Endodermal cell (in vitro differentiated cells): ENCODE results near the gene ADD1. TPM values are rescaled to one million over a fixed set of nuclear protein-coding genes. Genes with fewer than 3 reads are reported as not detected.

Experiments used
- DNase-seq: peaks from one replicate; pipeline ENCODE4 v3.0.0-alpha.2; 2017
- H3K27ac ChIP-seq: 2 replicates; pipeline ENCODE4 v1.5.1; 2013; ENCODE audit warnings: mild to moderate bottlenecking, low read depth, low read length, moderate library complexity
- H3K27me3 ChIP-seq: 2 replicates; pipeline ENCODE4 v1.6.1; 2013; ENCODE audit warnings: mild to moderate bottlenecking, low read length, moderate library complexity; ENCODE audit not compliant: insufficient read depth, control insufficient read depth, poor library complexity, severe bottlenecking
- H3K36me3 ChIP-seq: 2 replicates; pipeline ENCODE4 v1.7.0; 2013; ENCODE audit warnings: mild to moderate bottlenecking, low read length, moderate library complexity; ENCODE audit not compliant: control insufficient read depth, insufficient read depth
- H3K4me1 ChIP-seq: one replicate; pipeline ENCODE4 v1.7.0; 2013; ENCODE audit warnings: low read length; ENCODE audit not compliant: control insufficient read depth, insufficient read depth
- H3K4me3 ChIP-seq: 2 replicates; pipeline ENCODE4 v1.5.1; 2013; ENCODE audit warnings: mild to moderate bottlenecking, low read length, moderate library complexity
- H3K9ac ChIP-seq: 2 replicates; pipeline ENCODE4 v1.6.1; 2013; ENCODE audit warnings: mild to moderate bottlenecking, low read length, moderate library complexity; ENCODE audit not compliant: poor library complexity, severe bottlenecking; ENCODE audit errors: extremely low read depth
- H3K9me3 ChIP-seq: 2 replicates; pipeline ENCODE4 v1.6.1; 2013; ENCODE audit warnings: mild to moderate bottlenecking, low read length, moderate library complexity; ENCODE audit not compliant: control insufficient read depth
- H3K27ac Mint-ChIP-seq: 2 replicates; pipeline ENCODE4 v1.8.0; 2020; ENCODE audit warnings: mixed read lengths
- H3K27me3 Mint-ChIP-seq: 2 replicates; pipeline ENCODE4 v1.8.0; 2021; ENCODE audit warnings: mild to moderate bottlenecking, mixed read lengths; ENCODE audit not compliant: insufficient read depth
- H3K36me3 Mint-ChIP-seq: 2 replicates; pipeline ENCODE4 v1.8.0; 2020; ENCODE audit warnings: low read depth, mixed read lengths
- H3K4me1 Mint-ChIP-seq: 2 replicates; pipeline ENCODE4 v1.8.0; 2020; ENCODE audit warnings: mixed read lengths
- H3K4me3 Mint-ChIP-seq: 2 replicates; pipeline ENCODE4 v1.8.0; 2020; ENCODE audit warnings: mild to moderate bottlenecking, moderate library complexity, mixed read lengths
- H3K9me3 Mint-ChIP-seq: 2 replicates; pipeline ENCODE4 v1.8.0; 2020; ENCODE audit warnings: mild to moderate bottlenecking, mixed read lengths
- CTCF ChIP-seq: fragments of 200-600 bp; sonication (generic); conservative IDR thresholded peaks from 2 replicates; pipeline ENCODE4 v1.5.0; 2021; ENCODE audit warnings: antibody characterized with exemption, mild to moderate bottlenecking
- WGBS, 2 experiments: methylation state at CpG; one replicate each; pipeline versions ENCODE4 v1.1.5 to v1.1.7; 2013; ENCODE audit warnings: missing lambda C conversion rate in 2 of 2, mixed read lengths in 1 of 2; ENCODE audit not compliant: insufficient coverage in 1 of 2, insufficient read length in 1 of 2; 5-methylcytosine and 5-hydroxymethylcytosine counted together
- total RNA-seq, 2 donors: library from RNA; stranded (reverse); fragmentation: NEBNext Ultra II Directional in 1 of 2; extraction: Animal tissue kit (Norgen Biotek cat#: 25700) in 1 of 2; gene quantifications; 2 replicates in 1 of 2; 3 replicates in 1 of 2; pipeline ENCODE4 v1.2.1, GENCODE V29; 2021

Gene ADD1
- total RNA-seq, 2 donors from 2014 or later: 231 to 257 TPM

- peaks cover 8% of the 10 kb centered on the region for H3K4me1 Mint-ChIP-seq
These were observed 58.5 kb downstream of the ADD1 start for GRCh38 chr4:2902126-2902525.

GRCh38 chr4:2905544-2905943 lies 61.9 kb downstream of the ADD1 start:
- H3K9me3 Mint-ChIP-seq: no peaks in the 10 kb centered on the region
- H3K4me3 Mint-ChIP-seq: no peak overlapping the region
- Histone ChIP-seq H3K4me3 (no peak overlapping the region), H3K9ac (no peak overlapping the region), H3K36me3 (peaks cover 96% of the 10 kb centered on the region), H3K4me1 (peaks cover 5% of the 10 kb centered on the region), H3K27ac (no peak overlapping the region), H3K9me3 (no peaks in the 10 kb centered on the region), H3K27me3 (no peaks in the 10 kb centered on the region)
- H3K36me3 Mint-ChIP-seq: peaks cover 87% of the 10 kb centered on the region
- H3K4me1 Mint-ChIP-seq: peaks cover 8% of the 10 kb centered on the region
- no peaks in the 10 kb centered on the region for H3K27me3 Mint-ChIP-seq
- WGBS, 2 experiments: 93 to 97% methylated on average over 12 to 13 of the region's 13 CpGs
- no peak for TF ChIP-seq CTCF
- no peak overlapping the region for H3K27ac Mint-ChIP-seq
- no peak for DNase-seq

More at GRCh38 chr4:2902126-2902525, 58.5 kb downstream of the ADD1 start:
- DNase-seq: no peak
- no peak overlapping the region for H3K4me3 Mint-ChIP-seq
- H3K27me3 Mint-ChIP-seq: no peaks in the 10 kb centered on the region
- WGBS, 2 experiments: 91 to 99% methylated on average over 2 of the region's 2 CpGs
- peaks cover 81% of the 10 kb centered on the region for H3K36me3 Mint-ChIP-seq
- H3K9ac ChIP-seq: no peak overlapping the region
- H3K27ac ChIP-seq: no peak overlapping the region
- peaks cover 94% of the 10 kb centered on the region for H3K36me3 ChIP-seq
- no peaks in the 10 kb centered on the region for H3K9me3 ChIP-seq
- no peaks in the 10 kb centered on the region for H3K9me3 Mint-ChIP-seq
- no peak for TF ChIP-seq CTCF
- H3K4me1 ChIP-seq: peaks cover 5% of the 10 kb centered on the region
- no peak overlapping the region for H3K4me3 ChIP-seq
- no peak overlapping the region for H3K27ac Mint-ChIP-seq
- H3K27me3 ChIP-seq: no peaks in the 10 kb centered on the region

GRCh38 chr4:2906218-2906617 lies 62.6 kb downstream of the ADD1 start:
- Histone ChIP-seq H3K4me3 (no peak overlapping the region), H3K36me3 (peaks cover 96% of the 10 kb centered on the region), H3K27ac (no peak overlapping the region), H3K9ac (no peak overlapping the region), H3K27me3 (no peaks in the 10 kb centered on the region), H3K9me3 (no peaks in the 10 kb centered on the region), H3K4me1 (peaks cover 5% of the 10 kb centered on the region)
- TF ChIP-seq CTCF: no peak
- Mint-ChIP-seq H3K27ac (no peak overlapping the region), H3K36me3 (peaks cover 87% of the 10 kb centered on the region), H3K4me3 (no peak overlapping the region), H3K9me3 (no peaks in the 10 kb centered on the region), H3K27me3 (no peaks in the 10 kb centered on the region), H3K4me1 (peaks cover 8% of the 10 kb centered on the region)
- no peak for DNase-seq
- 96 to 99% methylated on average over 7 to 8 of the region's 8 CpGs for WGBS, 2 experiments
